GM18507 (cell line): ENCODE results near the gene LHFPL3.

Experiments used
- DNase-seq: peaks from one replicate; pipeline ENCODE4 v3.0.0; 2011; ENCODE audit warnings: low read depth; ENCODE audit not compliant: insufficient read length; ENCODE audit errors: extremely low spot score
- FAIRE-seq: peaks from 2 replicates; lab custom pipeline; 2011; peaks lifted over from hg19 to GRCh38; lab: Jason Lieb, UNC

LHFPL3 gene

DNA sequence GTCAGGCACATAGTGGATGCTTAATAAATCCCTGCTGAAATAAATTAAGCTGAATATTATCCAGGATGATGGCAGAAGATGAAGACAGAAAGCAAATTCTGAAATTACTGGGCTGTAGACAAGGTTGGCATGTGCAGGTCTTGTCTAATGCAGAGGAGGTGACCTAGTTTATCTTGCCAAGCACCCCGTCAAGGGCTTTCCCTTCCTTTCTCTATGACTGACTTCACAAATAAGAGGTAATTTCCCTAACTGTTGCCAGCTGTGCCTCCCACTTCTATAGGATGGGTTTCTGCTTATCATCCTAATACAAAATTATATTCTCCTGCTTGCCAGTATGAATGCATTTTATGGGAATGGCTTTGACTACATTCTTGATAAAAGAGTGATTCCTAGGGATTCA is 38.0 kb downstream of the LHFPL3 start:
- DNase-seq (no peak), FAIRE-seq (no peak)

GRCh38 chr7:104367926-104368325 is 39.5 kb downstream of the LHFPL3 start:
- no peak for FAIRE-seq
- no peak for DNase-seq

DNA sequence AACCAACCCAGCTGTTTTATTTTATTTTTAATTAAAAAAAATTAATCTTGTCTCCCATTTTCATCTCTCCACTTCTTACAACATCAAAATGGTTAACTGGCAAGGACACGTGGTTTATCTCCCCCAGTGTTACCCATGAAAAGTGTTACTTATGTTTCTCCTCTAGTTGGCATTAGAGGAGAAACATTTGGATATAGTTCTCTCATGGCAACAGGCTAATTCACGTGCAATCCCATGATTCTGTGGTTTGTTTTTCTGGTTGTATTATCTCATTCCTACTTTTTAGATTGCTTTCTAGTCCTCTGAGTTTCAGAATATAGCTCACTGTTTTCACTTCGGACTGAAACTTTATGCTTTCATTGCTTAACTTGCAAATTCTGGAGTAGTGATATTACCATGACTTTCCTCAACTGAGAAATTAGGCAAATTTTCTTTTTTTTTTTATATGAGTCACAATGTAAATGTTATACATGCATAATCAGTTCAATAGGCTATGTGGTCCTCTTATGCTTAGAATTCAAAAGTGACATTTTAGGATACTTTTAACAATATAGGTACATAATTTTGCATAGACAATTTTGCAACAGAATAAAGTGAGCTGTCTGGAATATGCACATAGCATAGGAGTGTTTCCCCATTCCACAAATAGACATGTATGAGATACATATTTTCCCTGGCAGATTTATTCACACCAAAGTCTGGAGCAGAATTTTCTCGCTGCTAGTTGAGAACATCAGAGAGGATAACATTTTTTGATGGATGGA is 43.0 kb downstream of the LHFPL3 start:
- no peak for FAIRE-seq

DNA sequence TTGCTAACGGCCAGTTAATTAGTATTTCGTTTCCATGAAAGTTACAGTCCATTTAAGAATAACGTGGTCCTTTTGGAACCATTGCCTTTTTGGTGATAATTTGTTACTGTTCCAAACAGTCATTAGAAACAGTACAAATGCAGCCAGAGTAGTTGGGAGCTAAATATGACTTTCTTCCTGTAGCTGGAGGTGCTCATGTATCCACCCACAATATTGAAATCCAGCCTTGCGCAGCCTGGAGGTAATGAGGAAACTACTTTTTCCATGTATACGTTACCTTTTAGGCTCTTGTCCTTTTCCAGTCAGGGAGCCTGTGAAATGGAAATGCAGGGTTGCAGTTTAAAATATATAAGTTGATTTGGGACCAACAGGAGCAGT is 43.6 kb downstream of the LHFPL3 start:
- DNase-seq (no peak), FAIRE-seq (no peak)

More for the DNA sequence above, 43.0 kb downstream of the LHFPL3 start:
- DNase-seq, result no peak

DNA sequence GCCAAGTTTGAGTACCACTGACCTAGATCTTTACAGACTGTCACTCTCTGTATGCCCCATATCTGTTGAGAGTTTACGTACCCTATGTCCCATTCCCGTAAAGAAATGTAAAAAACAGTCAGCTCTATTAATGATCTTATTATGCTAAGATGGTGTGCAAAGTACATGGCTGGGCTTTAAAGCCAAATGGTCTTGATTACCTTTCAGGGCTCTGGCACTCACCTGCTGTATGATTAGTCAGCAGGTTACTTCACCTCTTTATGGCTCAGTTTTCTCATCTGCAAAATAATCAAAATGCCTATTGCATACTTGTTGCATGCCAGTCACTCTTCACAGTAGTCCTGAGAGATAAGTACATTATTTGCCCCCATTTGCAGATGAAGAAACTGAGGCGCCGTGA is 54.2 kb downstream of the LHFPL3 start:
- no peak for FAIRE-seq

GRCh38 chr7:104386943-104387342 is 58.5 kb downstream of the LHFPL3 start:
- no peak for DNase-seq
- FAIRE-seq, result no peak

More for the DNA sequence above, 54.2 kb downstream of the LHFPL3 start:
- DNase-seq, result no peak

- FAIRE-seq (no peak), DNase-seq (no peak)
Observed at GRCh38 chr7:104388222-104388621, 59.8 kb downstream of the LHFPL3 start.

DNA sequence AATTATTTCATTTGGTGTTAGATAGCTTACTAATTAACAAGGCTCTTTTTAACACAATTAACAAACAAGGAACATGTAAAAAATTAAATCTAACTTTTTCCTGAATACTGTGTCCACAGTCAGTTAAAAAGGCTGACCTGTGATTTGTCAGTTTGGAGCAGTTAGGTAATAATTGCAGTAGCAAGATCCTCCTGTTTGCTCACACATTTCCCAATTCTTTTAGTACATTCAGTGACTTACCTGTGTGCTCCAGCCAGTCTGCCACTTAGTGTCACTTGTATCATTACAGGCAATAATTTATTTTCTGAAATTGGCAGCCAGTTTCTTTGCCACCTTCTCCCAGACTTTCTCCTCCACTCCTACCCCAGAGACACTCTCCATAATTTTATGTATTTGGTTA is 66.8 kb downstream of the LHFPL3 start:
- FAIRE-seq, result no peak
- no peak for DNase-seq

GRCh38 chr7:104397442-104397841 is 69.0 kb downstream of the LHFPL3 start:
- FAIRE-seq (no peak), DNase-seq (no peak)

- DNase-seq (no peak), FAIRE-seq (no peak)
Observed at GRCh38 chr7:104408371-104408770, 80.0 kb downstream of the LHFPL3 start.

DNA sequence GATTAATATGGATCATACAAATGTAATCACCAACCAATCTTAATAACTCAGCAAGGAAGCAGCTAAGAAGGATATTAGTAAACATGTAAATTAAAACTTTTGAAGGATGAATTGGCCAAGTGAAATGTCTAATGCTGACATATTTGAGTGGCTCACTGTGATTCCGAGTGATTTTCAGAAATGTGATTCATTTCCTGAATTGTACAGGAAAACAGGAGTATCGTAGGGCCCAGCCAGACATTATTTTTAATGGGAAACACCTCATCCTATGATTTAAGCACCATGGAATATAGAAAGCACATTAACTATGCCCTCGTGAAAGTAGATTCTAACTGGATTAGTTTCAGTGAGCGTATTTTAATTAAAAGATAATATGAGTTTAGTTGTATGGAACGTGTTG is 82.3 kb downstream of the LHFPL3 start:
- FAIRE-seq (no peak), DNase-seq (no peak)

DNA sequence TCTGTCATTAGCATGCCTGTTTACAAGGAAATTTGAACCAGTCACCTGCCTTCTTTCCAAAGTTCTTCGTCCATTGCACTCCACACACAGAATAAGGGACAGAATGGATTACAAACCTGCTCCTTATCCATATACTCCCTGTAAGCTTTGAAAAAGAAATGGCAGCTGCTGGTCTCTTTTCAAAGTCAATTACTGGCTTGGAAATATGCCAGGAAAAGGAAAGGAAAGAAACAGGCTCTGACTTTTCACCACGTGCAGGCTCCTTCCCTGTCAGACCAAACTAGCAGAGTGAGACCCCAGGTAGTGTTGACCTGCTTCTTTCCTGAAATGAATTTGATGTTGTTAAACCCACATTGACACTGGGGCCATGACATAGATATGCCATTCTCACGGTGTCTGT is 84.5 kb downstream of the LHFPL3 start:
- FAIRE-seq (no peak), DNase-seq (no peak)

- FAIRE-seq (no peak), DNase-seq (no peak)
Observed at GRCh38 chr7:104414216-104414615, 85.8 kb downstream of the LHFPL3 start.

DNA sequence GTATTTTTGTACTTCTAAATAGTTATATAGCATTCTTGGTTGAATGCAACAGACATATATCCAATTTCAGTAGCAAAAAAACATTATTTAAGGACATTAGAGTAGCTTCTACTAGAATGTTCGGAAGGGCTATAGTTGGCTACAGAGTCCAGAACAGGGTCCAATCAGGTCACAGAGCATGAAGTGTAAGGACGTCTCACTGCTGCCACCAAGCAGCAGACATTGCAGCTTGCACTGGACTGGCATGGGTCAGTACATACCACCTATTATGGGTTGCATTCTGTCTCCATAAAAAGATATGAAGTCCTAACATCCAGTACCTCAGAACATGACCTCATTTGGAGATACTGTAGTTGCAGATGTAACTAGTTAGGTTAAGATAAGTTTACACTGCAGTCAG is 87.3 kb downstream of the LHFPL3 start:
- DNase-seq (no peak), FAIRE-seq (no peak)

DNA sequence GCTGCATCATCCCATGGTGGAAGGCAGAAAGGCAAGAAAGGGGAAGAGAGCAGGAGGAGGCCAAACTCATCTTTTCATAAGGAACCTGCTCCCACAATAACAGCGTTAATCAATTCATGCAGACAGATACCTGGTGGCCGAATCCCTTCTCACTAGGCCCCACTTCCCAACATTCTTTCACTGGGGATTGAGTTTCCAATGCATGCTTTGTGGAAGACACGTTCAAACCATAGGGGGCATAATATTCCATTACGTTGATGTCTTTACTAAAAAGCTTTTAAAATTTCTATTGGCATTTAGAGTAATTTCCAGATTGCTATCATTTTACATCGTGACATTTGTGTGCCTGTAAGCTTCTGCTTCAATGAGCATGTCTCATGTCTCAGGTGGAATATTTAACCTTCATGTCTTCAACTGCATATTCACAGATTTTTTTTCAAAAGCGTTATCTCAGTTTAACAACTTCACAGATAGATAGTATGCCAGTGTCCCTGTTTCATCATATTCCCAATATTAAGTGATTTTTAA is 88.5 kb downstream of the LHFPL3 start:
- DNase-seq (no peak), FAIRE-seq (no peak)

DNA sequence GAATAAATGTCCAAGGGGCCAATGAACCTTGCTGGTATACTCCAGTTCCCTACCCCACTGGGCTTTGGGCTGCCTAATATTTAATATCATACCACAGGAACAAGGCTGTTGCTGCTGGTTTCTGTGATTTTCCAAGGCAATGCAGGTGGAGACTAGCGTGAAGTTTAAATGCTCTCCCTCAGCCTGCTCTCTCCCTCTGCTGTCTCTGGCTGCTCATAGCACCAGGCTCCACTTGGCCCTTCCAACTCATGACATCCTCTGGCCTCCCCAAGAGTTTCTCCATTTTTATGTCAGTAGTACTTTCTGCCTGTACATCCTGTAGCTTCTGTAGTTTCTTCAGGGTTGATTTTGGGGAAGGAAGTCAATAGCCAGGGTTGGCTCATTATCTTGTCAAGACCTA is 103.5 kb downstream of the LHFPL3 start:
- DNase-seq (no peak), FAIRE-seq (no peak)

DNA sequence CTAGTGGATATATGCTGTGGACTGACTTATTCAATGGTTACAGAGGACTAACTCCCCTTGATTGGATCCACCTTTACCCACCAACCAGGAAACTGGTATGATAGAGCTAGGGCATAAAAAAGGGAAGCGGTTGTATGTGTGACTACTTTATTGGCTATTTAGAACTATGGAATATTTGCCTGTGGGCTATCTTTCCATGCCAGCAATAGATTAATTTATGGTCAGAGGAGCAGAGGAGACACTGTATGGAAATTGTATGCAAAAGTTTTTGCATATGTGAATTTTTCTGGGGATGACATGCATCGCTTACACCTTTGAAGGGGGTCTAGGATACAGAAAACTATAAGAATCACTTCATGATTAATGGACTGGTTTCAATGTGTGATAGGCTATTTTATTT is 105.7 kb downstream of the LHFPL3 start:
- FAIRE-seq, result no peak
- DNase-seq, result no peak

DNA sequence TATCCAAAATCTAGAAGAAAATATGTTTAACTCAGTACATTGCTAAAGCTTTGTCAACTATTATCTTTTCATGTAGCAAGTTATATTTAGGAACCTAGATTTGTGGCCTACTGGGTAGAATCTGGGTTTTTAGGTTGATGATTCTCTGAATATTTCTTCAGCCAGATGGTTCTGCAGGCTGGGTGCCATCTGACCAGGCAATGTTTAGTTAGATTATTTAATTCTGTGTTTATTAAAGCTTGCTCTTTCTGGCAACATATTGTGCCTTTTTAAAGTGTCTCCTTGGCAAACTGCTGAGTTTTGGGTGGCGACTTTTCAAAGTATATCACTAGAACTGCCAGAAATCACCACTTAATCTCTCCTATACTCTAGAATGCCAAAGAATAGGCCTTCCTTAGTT is 114.1 kb downstream of the LHFPL3 start:
- DNase-seq (no peak), FAIRE-seq (no peak)

GRCh38 chr7:104444017-104444416 is 115.6 kb downstream of the LHFPL3 start:
- FAIRE-seq (no peak), DNase-seq (no peak)

DNA sequence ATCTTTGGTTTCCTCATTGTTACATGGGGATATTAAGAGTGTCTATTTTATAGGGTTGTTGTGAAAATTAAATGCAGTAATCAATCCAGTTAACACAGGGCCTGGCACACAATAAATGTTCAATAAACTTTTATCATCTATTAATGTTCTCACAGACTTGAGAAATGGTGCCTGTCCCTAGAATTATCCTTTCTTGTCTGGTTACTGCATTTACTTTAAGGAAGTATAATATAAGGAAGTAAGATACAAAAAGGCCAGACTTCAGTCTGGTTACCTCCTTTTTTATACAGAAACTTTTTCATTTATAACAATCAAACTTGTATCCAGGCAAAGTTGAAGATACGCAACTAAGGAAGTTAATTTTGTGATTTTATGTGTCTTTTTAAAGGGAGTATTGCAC is 117.0 kb downstream of the LHFPL3 start:
- FAIRE-seq, result no peak
- no peak for DNase-seq

DNA sequence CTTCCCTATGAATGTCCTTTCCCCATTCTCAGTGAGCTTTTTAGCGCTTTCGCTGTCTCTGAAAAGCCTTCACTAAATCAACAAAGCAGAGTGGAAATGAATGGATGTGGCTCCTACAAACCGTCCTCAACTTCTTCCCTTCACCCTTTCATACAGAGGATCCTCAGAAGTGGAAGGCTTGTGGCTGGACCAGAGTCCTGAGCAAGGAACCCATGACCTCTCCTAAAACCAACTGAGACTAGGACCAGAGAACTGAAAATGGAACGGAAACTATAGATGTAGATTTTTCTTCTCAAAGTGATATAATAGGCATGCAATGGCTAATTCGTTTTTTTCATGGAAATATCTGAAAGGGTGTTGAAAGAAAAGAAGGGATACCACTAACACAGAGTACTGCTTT is 122.5 kb downstream of the LHFPL3 start:
- FAIRE-seq, result no peak

DNA sequence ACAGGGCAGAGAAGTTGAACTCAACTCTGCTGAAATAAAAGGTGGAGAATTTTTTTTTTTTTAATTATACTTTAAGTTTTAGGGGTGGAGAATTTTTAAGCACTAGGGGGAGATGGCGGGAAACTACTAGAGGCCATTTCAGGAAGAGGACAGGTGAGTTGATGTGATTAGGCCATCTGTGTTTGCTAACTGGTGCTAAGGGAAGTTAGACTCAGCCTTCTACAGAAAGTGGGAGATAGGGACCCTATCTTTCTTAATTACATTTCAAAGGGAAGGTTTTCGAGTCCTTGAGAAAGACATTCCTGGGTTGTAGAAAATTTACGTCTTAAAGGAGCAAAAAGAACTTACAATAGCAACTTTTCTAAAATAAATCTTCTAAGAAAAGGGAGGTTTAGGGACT is 124.8 kb downstream of the LHFPL3 start:
- no peak for FAIRE-seq
- no peak for DNase-seq

More for the DNA sequence above, 122.5 kb downstream of the LHFPL3 start:
- DNase-seq, result no peak
